H1 (cell line): ENCODE measurements around the gene SHMT1.

Source experiments
- ATF2 ChIP-seq: IDR thresholded peaks from 2 replicates; pipeline ENCODE4 v1.6.1; 2012; ENCODE audit warnings: low read length, inconsistent platforms
- CHD2 ChIP-seq: IDR thresholded peaks from 2 replicates; pipeline ENCODE4 v1.6.1; 2012; ENCODE audit warnings: low read length, improper control_type of control experiment
- CREB1 ChIP-seq: IDR thresholded peaks from 2 replicates; pipeline ENCODE4 v1.6.1; 2012; ENCODE audit warnings: inconsistent platforms
- CTCF ChIP-seq, 3 experiments: IDR thresholded peaks; 1 replicate in 2 of 3; 2 replicates in 1 of 3; pipeline versions ENCODE4 v1.5.1 to v1.6.1; 2011; ENCODE audit warnings: low read length in 3 of 3, mild to moderate bottlenecking in 3 of 3, inconsistent platforms in 2 of 3, low read depth in 1 of 3, moderate library complexity in 1 of 3; ENCODE audit not compliant: insufficient read depth in 1 of 3; ENCODE audit errors: control extremely low read depth in 1 of 3
- KDM1A ChIP-seq: fragments of 200-600, 300-600 bp; sonication (generic); IDR thresholded peaks from 2 replicates; pipeline ENCODE4 v1.7.1; 2016; ENCODE audit warnings: mild to moderate bottlenecking, low read length, borderline replicate concordance
- MAX ChIP-seq: IDR thresholded peaks from 2 replicates; pipeline ENCODE4 v1.6.1; 2012; ENCODE audit warnings: inconsistent platforms
- NANOG ChIP-seq: IDR thresholded peaks from 2 replicates; pipeline ENCODE4 v1.6.1; 2011; ENCODE audit warnings: low read length, low read depth, mild to moderate bottlenecking, inconsistent platforms; ENCODE audit not compliant: insufficient read depth, poor library complexity, severe bottlenecking
- POLR2A ChIP-seq, 2 experiments: IDR thresholded peaks; 1 replicate in 1 of 2; 2 replicates in 1 of 2; pipeline ENCODE4 v1.6.1; 2011; ENCODE audit warnings: low read depth in 2 of 2, low read length in 2 of 2, mild to moderate bottlenecking in 2 of 2; ENCODE audit errors: control extremely low read depth in 1 of 2
- POLR2AphosphoS5 ChIP-seq: IDR thresholded peaks from 2 replicates; pipeline ENCODE4 v1.6.1; 2011; ENCODE audit warnings: low read depth, low read length
- RAD21 ChIP-seq, 2 experiments: IDR thresholded peaks in 1 of 2; conservative IDR thresholded peaks in 1 of 2; 2 replicates each; pipeline ENCODE4 v1.6.1; 2011; ENCODE audit warnings: low read depth in 2 of 2, low read length in 2 of 2, improper control_type of control experiment in 1 of 2, inconsistent platforms in 1 of 2, mild to moderate bottlenecking in 1 of 2, moderate library complexity in 1 of 2
- RBBP5 ChIP-seq: IDR thresholded peaks from 2 replicates; pipeline ENCODE4 v1.7.1; 2012; ENCODE audit warnings: low read depth, mild to moderate bottlenecking, inconsistent platforms, low read length, moderate library complexity, borderline replicate concordance
- RNF2 ChIP-seq: fragments of 200-900, 300-1000 bp; sonication (generic); IDR thresholded peaks from 2 replicates; pipeline ENCODE4 v1.7.1; 2016; ENCODE audit warnings: borderline replicate concordance, low read depth, mild to moderate bottlenecking, antibody characterized with exemption, low read length; ENCODE audit not compliant: poor library complexity, severe bottlenecking; ENCODE audit errors: missing control alignments
- TAF1 ChIP-seq: IDR thresholded peaks from 2 replicates; pipeline ENCODE4 v1.6.1; 2011; ENCODE audit warnings: mild to moderate bottlenecking, low read depth, low read length

- TF ChIP-seq CTCF (IDR thresholded peaks at IDR 0.05; ENCODE audit: control extremely low read depth in 1 of 3, insufficient read depth in 1 of 3, low read depth in 1 of 3, low read length in 3 of 3), result no peak
- TF ChIP-seq POLR2A (IDR thresholded peaks at IDR 0.05; ENCODE audit: control extremely low read depth in 1 of 2, low read depth in 2 of 2, low read length in 2 of 2), result no peak
- TF ChIP-seq POLR2AphosphoS5, result no peak
- TF ChIP-seq RBBP5, result no peak
- TF ChIP-seq CHD2, result no peak
- TF ChIP-seq RAD21 (IDR thresholded peaks at IDR 0.05 in 1 of 2, conservative IDR thresholded peaks at IDR 0.05 in 1 of 2; ENCODE audit: low read depth in 2 of 2, low read length in 2 of 2), result no peak
- TF ChIP-seq CREB1, result no peak
- no peak for TF ChIP-seq NANOG
- no peak for TF ChIP-seq RNF2
- TF ChIP-seq KDM1A, result no peak
- no peak for TF ChIP-seq TAF1
- TF ChIP-seq ATF2, result no peak
- TF ChIP-seq MAX, result no peak
These were observed 18.0 kb upstream of the SHMT1 start for GRCh38 chr17:18381158-18381952.
